SK-N-SH (cell line): Measurements from ENCODE around the gene TSACC. TPM values are rescaled to one million over a fixed set of nuclear protein-coding genes. Genes with fewer than 3 reads are reported as not detected.
A peak's percentile ranks its signal among the peaks of the same experiment; 100 is the strongest.

Experiments used
- CTCF ChIA-PET: fragments of 300-600, 350-600 bp; formaldehyde crosslinking; extraction: SDS; loops from one replicate; lab custom pipeline; 2021; lab: Yijun Ruan, JAX
- POLR2A ChIA-PET: fragments of 350-600 bp; sonication (Branson Sonifier 250); formaldehyde crosslinking; extraction: SDS; loops from one replicate; lab custom pipeline; 2020; ENCODE audit warnings: antibody characterized with exemption, inconsistent platforms; lab: Yijun Ruan, JAX
- DNase-seq: peaks from one replicate; pipeline ENCODE4 v3.0.0; 2012
- H2AFZ ChIP-seq: fragments of 200-600 bp; sonication (generic); 2 replicates; pipeline ENCODE4 v1.8.1; 2016; ENCODE audit warnings: antibody characterized with exemption, mild to moderate bottlenecking, low read depth
- H3F3A ChIP-seq: fragments of 200-600 bp; sonication (generic); replicated peaks from 2 replicates; pipeline ENCODE3; 2016; ENCODE audit warnings: antibody characterized with exemption, mild to moderate bottlenecking; ENCODE audit not compliant: insufficient read depth
- H3K27ac ChIP-seq, 2 experiments: fragments of 200-500 bp in 1 of 2; fragments of 200-600 bp in 1 of 2; sonication (Bioruptor generic) in 1 of 2; sonication (generic), shearing (Covaris generic) in 1 of 2; 2 replicates each; pipeline versions ENCODE4 v1.5.1 to v1.6.1; 2014 to 2016; ENCODE audit warnings: low read depth in 2 of 2, inconsistent platforms in 1 of 2, low read length in 1 of 2, mild to moderate bottlenecking in 1 of 2, mixed read lengths in 1 of 2
- H3K27me3 ChIP-seq: fragments of 200-600 bp; sonication (generic), shearing (Covaris generic); 2 replicates; pipeline ENCODE4 v1.6.1; 2016; ENCODE audit warnings: mixed run types; ENCODE audit not compliant: insufficient read depth
- H3K36me3 ChIP-seq, 2 experiments: fragments of 200-500 bp in 1 of 2; fragments of 200-600 bp in 1 of 2; sonication (Bioruptor generic) in 1 of 2; sonication (generic) in 1 of 2; replicated peaks in 1 of 2; 2 replicates each; pipeline versions ENCODE3 to v1.5.1; 2014 to 2016; ENCODE audit warnings: low read length in 1 of 2, mild to moderate bottlenecking in 1 of 2; ENCODE audit not compliant: insufficient read depth in 2 of 2, control insufficient read depth in 1 of 2
- H3K4me1 ChIP-seq, 2 experiments: fragments of 200-500 bp in 1 of 2; fragments of 200-600 bp in 1 of 2; sonication (Bioruptor generic) in 1 of 2; sonication (generic), shearing (Covaris generic) in 1 of 2; 2 replicates each; pipeline versions ENCODE4 v1.5.1 to v1.6.1; 2014 to 2016; ENCODE audit warnings: low read depth in 1 of 2, low read length in 1 of 2, mixed run types in 1 of 2; ENCODE audit not compliant: insufficient read depth in 2 of 2, control insufficient read depth in 1 of 2
- H3K4me2 ChIP-seq: fragments of 200-600 bp; sonication (generic), shearing (Covaris generic); 2 replicates; pipeline ENCODE4 v1.6.1; 2017; ENCODE audit warnings: mixed run types
- H3K4me3 ChIP-seq, 2 experiments: fragments of 200-500 bp in 1 of 2; fragments of 200-600 bp in 1 of 2; sonication (Bioruptor generic) in 1 of 2; sonication (generic), shearing (Covaris generic) in 1 of 2; 2 replicates each; pipeline versions ENCODE4 v1.5.1 to v1.8.1; 2014 to 2016; ENCODE audit warnings: low read depth in 2 of 2, inconsistent platforms in 1 of 2, low read length in 1 of 2, mild to moderate bottlenecking in 1 of 2, mixed read lengths in 1 of 2, moderate library complexity in 1 of 2
- H3K79me2 ChIP-seq: fragments of 200-600 bp; sonication (generic); 2 replicates; pipeline ENCODE4 v1.8.1; 2017; ENCODE audit warnings: mild to moderate bottlenecking; ENCODE audit not compliant: insufficient read depth
- H3K9ac ChIP-seq: fragments of 200-600 bp; sonication (generic); 2 replicates; pipeline ENCODE4 v1.6.1; 2017; ENCODE audit warnings: mixed run types
- H3K9me2 ChIP-seq: fragments of 200-600 bp; sonication (generic); 2 replicates; pipeline ENCODE4 v1.6.1; 2017; ENCODE audit warnings: mixed run types
- H3K9me3 ChIP-seq: fragments of 200-600 bp; sonication (generic); 2 replicates; pipeline ENCODE4 v1.6.1; 2017; ENCODE audit warnings: mixed run types, mild to moderate bottlenecking, moderate library complexity
- H4K20me1 ChIP-seq: fragments of 200-600 bp; sonication (generic); 2 replicates; pipeline ENCODE4 v1.6.1; 2017; ENCODE audit warnings: mild to moderate bottlenecking, mixed run types; ENCODE audit not compliant: insufficient read depth
- CHD2 ChIP-seq: fragments of 150-350 bp; IDR thresholded peaks from 2 replicates; pipeline ENCODE4 v1.6.1; 2018; ENCODE audit warnings: low read length; ENCODE audit not compliant: partially characterized antibody
- EZH2phosphoT487 ChIP-seq: fragments of 200-600 bp; sonication (generic); IDR thresholded peaks from 2 replicates; pipeline ENCODE4 v1.6.1; 2017; ENCODE audit warnings: low read depth, mixed run types, mild to moderate bottlenecking, antibody characterized with exemption, moderate library complexity, borderline replicate concordance
- NFIC ChIP-seq: IDR thresholded peaks from 2 replicates; pipeline ENCODE4 v1.4.0; 2012; ENCODE audit warnings: borderline replicate concordance
- NRF1 ChIP-seq: IDR thresholded peaks from 2 replicates; pipeline ENCODE4 v1.6.1; 2012; ENCODE audit warnings: low read depth, mild to moderate bottlenecking, low read length
- POLR2AphosphoS5 ChIP-seq: IDR thresholded peaks from 2 replicates; pipeline ENCODE4 v1.6.1; 2012; ENCODE audit warnings: low read depth, low read length
- RAD21 ChIP-seq: IDR thresholded peaks from 2 replicates; pipeline ENCODE4 v1.6.1; 2012; ENCODE audit warnings: mild to moderate bottlenecking, low read length
- RFX5 ChIP-seq: IDR thresholded peaks from 2 replicates; pipeline ENCODE4 v1.6.1; 2012; ENCODE audit warnings: mild to moderate bottlenecking, improper control_type of control experiment, low read length
- RXRA ChIP-seq: IDR thresholded peaks from 2 replicates; pipeline ENCODE4 v1.4.0; 2012; ENCODE audit warnings: low read depth, mild to moderate bottlenecking, borderline replicate concordance
- SMC3 ChIP-seq: IDR thresholded peaks from 2 replicates; pipeline ENCODE4 v1.6.1; 2012; ENCODE audit warnings: low read depth, low read length, improper control_type of control experiment
- TEAD4 ChIP-seq: IDR thresholded peaks from 2 replicates; pipeline ENCODE4 v1.4.0; 2012; ENCODE audit warnings: mild to moderate bottlenecking, borderline replicate concordance; ENCODE audit not compliant: insufficient read depth
- YY1 ChIP-seq: IDR thresholded peaks from 2 replicates; pipeline ENCODE4 v1.4.0; 2012; ENCODE audit warnings: low read depth, mild to moderate bottlenecking
- WGBS: methylation state at CpG from one replicate; pipeline ENCODE4 v1.1.6; 2017; ENCODE audit warnings: low lambda C conversion rate; 5-methylcytosine and 5-hydroxymethylcytosine counted together
- polyA plus RNA-seq, 3 experiments: library from polyadenylated mRNA; depleted of rRNA; stranded (reverse); fragments of >200 nt; gene quantifications; 2 replicates each; pipeline ENCODE4 v1.2.3, GENCODE V29; 2012
- TF ChIP-seq, protein P1 (sequence below): fragments of 150-350 bp; IDR thresholded peaks from 2 replicates; pipeline ENCODE4 v1.6.1; 2017; ENCODE audit warnings: antibody characterized with exemption, low read length, low read depth, borderline replicate concordance
- TF ChIP-seq, protein P2 (sequence below): IDR thresholded peaks from 2 replicates; pipeline ENCODE4 v1.4.0; 2012; ENCODE audit warnings: low read depth
- TF ChIP-seq, protein P3 (sequence below): IDR thresholded peaks from 2 replicates; pipeline ENCODE4 v1.4.0; 2012; ENCODE audit warnings: low read depth, borderline replicate concordance
- TF ChIP-seq, protein P4 (sequence below): fragments of 150-350 bp; IDR thresholded peaks from 2 replicates; pipeline ENCODE4 v1.6.1; 2016; ENCODE audit warnings: mild to moderate bottlenecking, low read depth, low read length
- TF ChIP-seq, protein P5 (sequence below): IDR thresholded peaks from 2 replicates; pipeline ENCODE4 v1.6.1; 2012; ENCODE audit warnings: mild to moderate bottlenecking, low read depth, low read length, moderate library complexity
- TF ChIP-seq, protein P6 (sequence below): IDR thresholded peaks from 2 replicates; pipeline ENCODE4; 2012
- TF ChIP-seq, protein P7 (sequence below): fragments of 200-600 bp; sonication (generic); IDR thresholded peaks from 2 replicates; pipeline ENCODE4 v1.6.1; 2017; ENCODE audit warnings: antibody characterized with exemption, mild to moderate bottlenecking, moderate library complexity

Gene TSACC
- polyA plus RNA-seq, 1 of the 3 experiments (the other 2 are of a cell fraction), result 1.5 TPM

DNA sequence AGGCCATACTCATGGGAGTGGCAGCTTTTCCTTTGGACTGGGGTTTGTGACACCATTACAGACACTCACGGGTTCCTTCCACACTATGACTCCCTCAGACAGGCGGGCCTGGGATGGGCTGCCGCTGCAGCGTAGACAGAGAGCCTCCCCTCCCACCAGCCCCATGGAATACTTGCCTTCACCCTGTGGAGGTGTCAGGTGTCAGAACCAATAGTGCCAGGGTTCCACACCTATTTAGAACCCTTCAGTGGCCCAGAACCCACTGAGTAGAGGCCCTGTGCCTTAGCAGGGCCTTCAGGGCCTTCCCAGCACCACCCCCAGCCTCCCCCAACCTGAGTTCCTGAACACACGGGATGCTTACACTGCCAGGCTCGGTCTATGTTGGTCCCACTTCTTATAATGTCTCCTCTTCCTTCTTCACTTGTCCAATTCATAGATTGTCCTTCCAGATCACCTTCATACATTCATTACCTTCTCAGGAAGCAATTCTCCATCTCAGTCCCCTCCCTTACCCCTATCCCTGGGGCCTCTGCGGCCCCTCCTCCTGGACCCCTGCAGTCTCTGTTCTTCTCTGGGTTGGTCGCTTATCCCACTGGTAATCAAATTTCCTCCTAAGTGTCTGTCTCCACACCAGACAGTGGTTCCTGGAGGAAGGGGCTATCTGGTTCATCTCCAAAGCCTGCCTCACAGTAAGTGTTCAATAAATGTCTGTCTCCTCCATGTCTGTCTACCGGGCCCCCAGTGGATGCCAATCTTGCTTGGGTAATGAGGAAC lies 29.2 kb downstream of the TSACC start:
- peak; percentile 61 for DNase-seq
- Histone ChIP-seq H3K9me2 (no peaks in the 10 kb centered on the region), H3K9me3 (no peaks in the 10 kb centered on the region), H3K4me1 (peaks cover 0 to 17% of the 10 kb centered on the region in 2 experiments; a peak in 1 of 4 replicates), H3K4me2 (peak overlapping the region; percentile 21; the same call in 1 of the 2 replicates), H3K4me3 (no peak overlapping the region), H3K27ac (peak overlapping the region in 1 of 2 experiments; percentile 64; a peak in 2 of 4 replicates), H3K27me3 (no peaks in the 10 kb centered on the region; the same call in 1 of the 2 replicates), H3K79me2 (no peaks in the 10 kb centered on the region), H3K9ac (no peak overlapping the region), H3K36me3 (no peaks in the 10 kb centered on the region), H3F3A (no peaks in the 10 kb centered on the region), H2AFZ (no peak overlapping the region), H4K20me1 (no peaks in the 10 kb centered on the region)
- TF ChIP-seq RAD21, result no peak
- TF ChIP-seq, protein P1, sequence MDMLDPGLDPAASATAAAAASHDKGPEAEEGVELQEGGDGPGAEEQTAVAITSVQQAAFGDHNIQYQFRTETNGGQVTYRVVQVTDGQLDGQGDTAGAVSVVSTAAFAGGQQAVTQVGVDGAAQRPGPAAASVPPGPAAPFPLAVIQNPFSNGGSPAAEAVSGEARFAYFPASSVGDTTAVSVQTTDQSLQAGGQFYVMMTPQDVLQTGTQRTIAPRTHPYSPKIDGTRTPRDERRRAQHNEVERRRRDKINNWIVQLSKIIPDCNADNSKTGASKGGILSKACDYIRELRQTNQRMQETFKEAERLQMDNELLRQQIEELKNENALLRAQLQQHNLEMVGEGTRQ, result no peak
- no peak for TF ChIP-seq NRF1
- TF ChIP-seq, protein P2, sequence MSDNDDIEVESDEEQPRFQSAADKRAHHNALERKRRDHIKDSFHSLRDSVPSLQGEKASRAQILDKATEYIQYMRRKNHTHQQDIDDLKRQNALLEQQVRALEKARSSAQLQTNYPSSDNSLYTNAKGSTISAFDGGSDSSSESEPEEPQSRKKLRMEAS, result no peak
- no peak for TF ChIP-seq NFIC
- no peak for TF ChIP-seq EZH2phosphoT487
- TF ChIP-seq, protein P3, sequence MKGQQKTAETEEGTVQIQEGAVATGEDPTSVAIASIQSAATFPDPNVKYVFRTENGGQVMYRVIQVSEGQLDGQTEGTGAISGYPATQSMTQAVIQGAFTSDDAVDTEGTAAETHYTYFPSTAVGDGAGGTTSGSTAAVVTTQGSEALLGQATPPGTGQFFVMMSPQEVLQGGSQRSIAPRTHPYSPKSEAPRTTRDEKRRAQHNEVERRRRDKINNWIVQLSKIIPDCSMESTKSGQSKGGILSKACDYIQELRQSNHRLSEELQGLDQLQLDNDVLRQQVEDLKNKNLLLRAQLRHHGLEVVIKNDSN, result no peak
- TF ChIP-seq, protein P4, sequence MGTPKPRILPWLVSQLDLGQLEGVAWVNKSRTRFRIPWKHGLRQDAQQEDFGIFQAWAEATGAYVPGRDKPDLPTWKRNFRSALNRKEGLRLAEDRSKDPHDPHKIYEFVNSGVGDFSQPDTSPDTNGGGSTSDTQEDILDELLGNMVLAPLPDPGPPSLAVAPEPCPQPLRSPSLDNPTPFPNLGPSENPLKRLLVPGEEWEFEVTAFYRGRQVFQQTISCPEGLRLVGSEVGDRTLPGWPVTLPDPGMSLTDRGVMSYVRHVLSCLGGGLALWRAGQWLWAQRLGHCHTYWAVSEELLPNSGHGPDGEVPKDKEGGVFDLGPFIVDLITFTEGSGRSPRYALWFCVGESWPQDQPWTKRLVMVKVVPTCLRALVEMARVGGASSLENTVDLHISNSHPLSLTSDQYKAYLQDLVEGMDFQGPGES, result no peak
- no peak for TF ChIP-seq YY1
- TF ChIP-seq POLR2AphosphoS5, result no peak
- TF ChIP-seq, protein P5, sequence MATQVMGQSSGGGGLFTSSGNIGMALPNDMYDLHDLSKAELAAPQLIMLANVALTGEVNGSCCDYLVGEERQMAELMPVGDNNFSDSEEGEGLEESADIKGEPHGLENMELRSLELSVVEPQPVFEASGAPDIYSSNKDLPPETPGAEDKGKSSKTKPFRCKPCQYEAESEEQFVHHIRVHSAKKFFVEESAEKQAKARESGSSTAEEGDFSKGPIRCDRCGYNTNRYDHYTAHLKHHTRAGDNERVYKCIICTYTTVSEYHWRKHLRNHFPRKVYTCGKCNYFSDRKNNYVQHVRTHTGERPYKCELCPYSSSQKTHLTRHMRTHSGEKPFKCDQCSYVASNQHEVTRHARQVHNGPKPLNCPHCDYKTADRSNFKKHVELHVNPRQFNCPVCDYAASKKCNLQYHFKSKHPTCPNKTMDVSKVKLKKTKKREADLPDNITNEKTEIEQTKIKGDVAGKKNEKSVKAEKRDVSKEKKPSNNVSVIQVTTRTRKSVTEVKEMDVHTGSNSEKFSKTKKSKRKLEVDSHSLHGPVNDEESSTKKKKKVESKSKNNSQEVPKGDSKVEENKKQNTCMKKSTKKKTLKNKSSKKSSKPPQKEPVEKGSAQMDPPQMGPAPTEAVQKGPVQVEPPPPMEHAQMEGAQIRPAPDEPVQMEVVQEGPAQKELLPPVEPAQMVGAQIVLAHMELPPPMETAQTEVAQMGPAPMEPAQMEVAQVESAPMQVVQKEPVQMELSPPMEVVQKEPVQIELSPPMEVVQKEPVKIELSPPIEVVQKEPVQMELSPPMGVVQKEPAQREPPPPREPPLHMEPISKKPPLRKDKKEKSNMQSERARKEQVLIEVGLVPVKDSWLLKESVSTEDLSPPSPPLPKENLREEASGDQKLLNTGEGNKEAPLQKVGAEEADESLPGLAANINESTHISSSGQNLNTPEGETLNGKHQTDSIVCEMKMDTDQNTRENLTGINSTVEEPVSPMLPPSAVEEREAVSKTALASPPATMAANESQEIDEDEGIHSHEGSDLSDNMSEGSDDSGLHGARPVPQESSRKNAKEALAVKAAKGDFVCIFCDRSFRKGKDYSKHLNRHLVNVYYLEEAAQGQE, result no peak
- no peak for TF ChIP-seq RFX5
- no peak for TF ChIP-seq RXRA
- TF ChIP-seq SMC3, result no peak
- TF ChIP-seq, protein P6, sequence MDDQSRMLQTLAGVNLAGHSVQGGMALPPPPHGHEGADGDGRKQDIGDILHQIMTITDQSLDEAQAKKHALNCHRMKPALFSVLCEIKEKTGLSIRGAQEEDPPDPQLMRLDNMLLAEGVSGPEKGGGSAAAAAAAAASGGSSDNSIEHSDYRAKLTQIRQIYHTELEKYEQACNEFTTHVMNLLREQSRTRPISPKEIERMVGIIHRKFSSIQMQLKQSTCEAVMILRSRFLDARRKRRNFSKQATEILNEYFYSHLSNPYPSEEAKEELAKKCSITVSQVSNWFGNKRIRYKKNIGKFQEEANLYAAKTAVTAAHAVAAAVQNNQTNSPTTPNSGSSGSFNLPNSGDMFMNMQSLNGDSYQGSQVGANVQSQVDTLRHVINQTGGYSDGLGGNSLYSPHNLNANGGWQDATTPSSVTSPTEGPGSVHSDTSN, result no peak
- no peak for TF ChIP-seq TEAD4
- TF ChIP-seq, protein P7, sequence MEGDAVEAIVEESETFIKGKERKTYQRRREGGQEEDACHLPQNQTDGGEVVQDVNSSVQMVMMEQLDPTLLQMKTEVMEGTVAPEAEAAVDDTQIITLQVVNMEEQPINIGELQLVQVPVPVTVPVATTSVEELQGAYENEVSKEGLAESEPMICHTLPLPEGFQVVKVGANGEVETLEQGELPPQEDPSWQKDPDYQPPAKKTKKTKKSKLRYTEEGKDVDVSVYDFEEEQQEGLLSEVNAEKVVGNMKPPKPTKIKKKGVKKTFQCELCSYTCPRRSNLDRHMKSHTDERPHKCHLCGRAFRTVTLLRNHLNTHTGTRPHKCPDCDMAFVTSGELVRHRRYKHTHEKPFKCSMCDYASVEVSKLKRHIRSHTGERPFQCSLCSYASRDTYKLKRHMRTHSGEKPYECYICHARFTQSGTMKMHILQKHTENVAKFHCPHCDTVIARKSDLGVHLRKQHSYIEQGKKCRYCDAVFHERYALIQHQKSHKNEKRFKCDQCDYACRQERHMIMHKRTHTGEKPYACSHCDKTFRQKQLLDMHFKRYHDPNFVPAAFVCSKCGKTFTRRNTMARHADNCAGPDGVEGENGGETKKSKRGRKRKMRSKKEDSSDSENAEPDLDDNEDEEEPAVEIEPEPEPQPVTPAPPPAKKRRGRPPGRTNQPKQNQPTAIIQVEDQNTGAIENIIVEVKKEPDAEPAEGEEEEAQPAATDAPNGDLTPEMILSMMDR, result no peak
- no peak for TF ChIP-seq CHD2
- POLR2A ChIA-PET, result no interaction called here
- CTCF ChIA-PET, result interaction anchor here (0.6 to 11.5 kb wide), 4 partner anchors 10 to 48 kb away, joined by 3 to 117 read pairs (median 3); no protein-coding TSS in a partner anchor
- 51% methylated on average over 7 of the region's 9 CpGs for WGBS
